HepG2 (cell line): Measurements from ENCODE around the gene TMEM129. TPM values are rescaled to one million over a fixed set of nuclear protein-coding genes. Genes with fewer than 3 reads are reported as not detected.

ENCODE experiments used
- FOXC1 ChIP-seq: sonication (generic); formaldehyde crosslinking; IDR thresholded peaks from 2 replicates; pipeline ENCODE4 v1.8.0; 2022; ENCODE audit warnings: mild to moderate bottlenecking, missing genetic modification reagents, borderline replicate concordance
- GLI4 ChIP-seq: sonication (generic); formaldehyde crosslinking; IDR thresholded peaks from 2 replicates; pipeline ENCODE4 v1.5.1; 2020; ENCODE audit warnings: missing genetic modification reagents, mild to moderate bottlenecking, moderate library complexity, borderline replicate concordance
- KAT8 ChIP-seq: IDR thresholded peaks from 2 replicates; pipeline ENCODE4 v1.6.1; 2016; ENCODE audit warnings: missing genetic modification reagents, missing compliant biosample characterization
- KDM2A ChIP-seq: sonication (generic); formaldehyde crosslinking; IDR thresholded peaks from 2 replicates; pipeline ENCODE4 v1.4.0; 2020; ENCODE audit warnings: low read depth, missing genetic modification reagents, borderline replicate concordance
- KMT2B ChIP-seq: IDR thresholded peaks from 2 replicates; pipeline ENCODE4 v1.6.1; 2016; ENCODE audit warnings: missing genetic modification reagents, missing compliant biosample characterization
- NR2F1 ChIP-seq, 2 experiments: fragments of 450-650 bp in 1 of 2; formaldehyde crosslinking in 1 of 2; IDR thresholded peaks; 2 replicates each; pipeline versions ENCODE4 v1.5.0 to v1.6.1; 2016 to 2020; ENCODE audit warnings: mild to moderate bottlenecking in 1 of 2, missing compliant biosample characterization in 1 of 2, missing genetic modification reagents in 1 of 2, moderate library complexity in 1 of 2
- NR2F2 ChIP-seq: IDR thresholded peaks from 2 replicates; pipeline ENCODE4 v1.6.1; 2012; ENCODE audit warnings: low read depth, inconsistent platforms, borderline replicate concordance
- PHF5A ChIP-seq: IDR thresholded peaks from one replicate; pipeline ENCODE4 v1.6.1; 2018; ENCODE audit warnings: low read depth, missing genetic modification reagents; ENCODE audit not compliant: unreplicated experiment
- SALL2 ChIP-seq: sonication (generic); formaldehyde crosslinking; IDR thresholded peaks from 2 replicates; pipeline ENCODE4 v1.8.1; 2023; ENCODE audit warnings: mild to moderate bottlenecking, missing genetic modification reagents, inconsistent platforms
- TCF12 ChIP-seq, 2 experiments: fragments of 450-650 bp in 1 of 2; sonication (generic) in 1 of 2; formaldehyde crosslinking in 1 of 2; IDR thresholded peaks; 2 replicates each; pipeline versions ENCODE4 v1.6.1 to v1.8.0; 2017 to 2022; ENCODE audit warnings: antibody characterized with exemption in 1 of 2, mild to moderate bottlenecking in 1 of 2, missing genetic modification reagents in 1 of 2, moderate library complexity in 1 of 2
- ZNF549 ChIP-seq: sonication (generic); formaldehyde crosslinking; IDR thresholded peaks from 2 replicates; pipeline ENCODE4 v1.5.0; 2020; ENCODE audit warnings: missing genetic modification reagents
- polyA plus RNA-seq, 8 experiments: library from polyadenylated mRNA; depleted of rRNA in 3 of 8; stranded (reverse) in 7 of 8; unstranded in 1 of 8; fragments of >200 nt; fragmentation: Illumina TruSeq in 4 of 8; extraction: Trizol in 4 of 8; gene quantifications; 2 replicates each; pipeline versions ENCODE4 v1.2.1 to v1.2.3, GENCODE V29; 2011 to 2016; ENCODE audit warnings: low read depth in 4 of 8, missing spikeins in 1 of 8, mixed read lengths in 1 of 8; ENCODE audit not compliant: insufficient read depth in 1 of 8
- total RNA-seq, 5 experiments: library from RNA; depleted of rRNA; stranded (reverse); fragments of >200 nt; fragmentation: Illumina TruSeq; extraction: Trizol; gene quantifications; 2 replicates each; pipeline ENCODE4 v1.2.3, GENCODE V29; 2016; ENCODE audit warnings: low read depth in 1 of 5
- TF ChIP-seq, protein P1 (sequence below): fragments of 450-650 bp; IDR thresholded peaks from 2 replicates; pipeline ENCODE4 v1.6.1; 2016
- TF ChIP-seq, protein P2 (sequence below): fragments of 450-650 bp; IDR thresholded peaks from 2 replicates; pipeline ENCODE4 v1.6.1; 2017
- TF ChIP-seq, protein P3 (sequence below): sonication (generic); formaldehyde crosslinking; IDR thresholded peaks from 2 replicates; pipeline ENCODE4 v1.5.0; 2020; ENCODE audit warnings: missing genetic modification reagents
- TF ChIP-seq, protein P4 (sequence below): sonication (generic); formaldehyde crosslinking; conservative IDR thresholded peaks from 2 replicates; pipeline ENCODE4 v1.4.0; 2020; ENCODE audit warnings: missing genetic modification reagents
- TF ChIP-seq, protein P5 (sequence below): sonication (generic); formaldehyde crosslinking; IDR thresholded peaks from 2 replicates; pipeline ENCODE4 v1.8.0; 2022; ENCODE audit warnings: missing genetic modification reagents, mild to moderate bottlenecking, moderate library complexity, borderline replicate concordance
- TF ChIP-seq, protein P6 (sequence below): sonication (generic); formaldehyde crosslinking; IDR thresholded peaks from 2 replicates; pipeline ENCODE4 v1.4.0; 2020; ENCODE audit warnings: mild to moderate bottlenecking, low read depth, missing genetic modification reagents
- TF ChIP-seq, protein P7 (sequence below): sonication (generic); formaldehyde crosslinking; IDR thresholded peaks from 2 replicates; pipeline ENCODE4 v1.4.0; 2020; ENCODE audit warnings: missing genetic modification reagents, mild to moderate bottlenecking, borderline replicate concordance

The TMEM129 gene
- total and polyA plus RNA-seq, 2 of the 13 experiments (the other 11 are each of a cell fraction or from before 2014, with no cell fraction given), result 19.0 to 25.8 TPM

DNA sequence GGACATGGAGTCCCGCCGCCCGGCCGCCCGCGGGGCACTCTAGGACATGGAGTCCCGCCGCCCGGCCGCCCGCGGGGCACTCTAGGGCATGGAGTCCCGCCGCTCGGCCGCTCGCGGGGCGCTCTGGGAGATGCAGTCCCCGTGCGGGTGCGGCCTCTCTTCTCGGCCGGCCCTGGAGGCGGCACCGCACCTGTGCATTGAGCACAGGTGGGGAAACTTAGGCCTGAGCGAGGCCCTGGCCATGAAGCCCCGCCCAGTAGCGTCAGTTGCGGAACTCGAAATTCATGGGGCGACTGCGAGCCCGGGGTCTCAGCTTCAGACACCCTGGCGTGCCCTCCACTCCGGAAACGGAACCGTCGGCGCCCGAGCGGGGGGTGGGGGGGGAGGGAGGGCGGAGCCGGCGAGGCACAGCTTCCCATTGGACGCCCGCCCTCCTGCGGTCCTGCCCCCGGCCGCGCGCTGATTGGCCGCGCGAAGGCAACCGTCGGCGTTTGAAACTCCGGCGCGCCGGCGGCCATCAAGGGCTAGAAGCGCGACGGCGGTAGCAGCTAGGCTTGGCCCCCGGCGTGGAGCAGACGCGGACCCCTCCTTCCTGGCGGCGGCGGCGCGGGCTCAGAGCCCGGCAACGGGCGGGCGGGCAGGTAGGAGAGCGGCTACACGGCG, at the start of gene TMEM129, which contains the start of gene TACC3 (continued):
- TF ChIP-seq, protein P1, sequence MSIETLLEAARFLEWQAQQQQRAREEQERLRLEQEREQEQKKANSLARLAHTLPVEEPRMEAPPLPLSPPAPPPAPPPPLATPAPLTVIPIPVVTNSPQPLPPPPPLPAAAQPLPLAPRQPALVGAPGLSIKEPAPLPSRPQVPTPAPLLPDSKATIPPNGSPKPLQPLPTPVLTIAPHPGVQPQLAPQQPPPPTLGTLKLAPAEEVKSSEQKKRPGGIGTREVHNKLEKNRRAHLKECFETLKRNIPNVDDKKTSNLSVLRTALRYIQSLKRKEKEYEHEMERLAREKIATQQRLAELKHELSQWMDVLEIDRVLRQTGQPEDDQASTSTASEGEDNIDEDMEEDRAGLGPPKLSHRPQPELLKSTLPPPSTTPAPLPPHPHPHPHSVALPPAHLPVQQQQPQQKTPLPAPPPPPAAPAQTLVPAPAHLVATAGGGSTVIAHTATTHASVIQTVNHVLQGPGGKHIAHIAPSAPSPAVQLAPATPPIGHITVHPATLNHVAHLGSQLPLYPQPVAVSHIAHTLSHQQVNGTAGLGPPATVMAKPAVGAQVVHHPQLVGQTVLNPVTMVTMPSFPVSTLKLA, result 0 out of 2 replicates have a peak, but pooled peaks have one; percentile 13
- TF ChIP-seq KAT8 (CRISPR knock-in tag), result peak; percentile 85
- TF ChIP-seq, protein P2, sequence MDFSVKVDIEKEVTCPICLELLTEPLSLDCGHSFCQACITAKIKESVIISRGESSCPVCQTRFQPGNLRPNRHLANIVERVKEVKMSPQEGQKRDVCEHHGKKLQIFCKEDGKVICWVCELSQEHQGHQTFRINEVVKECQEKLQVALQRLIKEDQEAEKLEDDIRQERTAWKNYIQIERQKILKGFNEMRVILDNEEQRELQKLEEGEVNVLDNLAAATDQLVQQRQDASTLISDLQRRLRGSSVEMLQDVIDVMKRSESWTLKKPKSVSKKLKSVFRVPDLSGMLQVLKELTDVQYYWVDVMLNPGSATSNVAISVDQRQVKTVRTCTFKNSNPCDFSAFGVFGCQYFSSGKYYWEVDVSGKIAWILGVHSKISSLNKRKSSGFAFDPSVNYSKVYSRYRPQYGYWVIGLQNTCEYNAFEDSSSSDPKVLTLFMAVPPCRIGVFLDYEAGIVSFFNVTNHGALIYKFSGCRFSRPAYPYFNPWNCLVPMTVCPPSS, result no peak
- TF ChIP-seq PHF5A (CRISPR knock-in tag), result no peak
- no peak for TF ChIP-seq FOXC1
- TF ChIP-seq NR2F1 (CRISPR knock-in tag; IDR thresholded peaks at IDR 0.05), result no peak
- no peak for TF ChIP-seq GLI4 (CRISPR knock-in tag)
- no peak for TF ChIP-seq SALL2 (CRISPR knock-in tag)
- TF ChIP-seq KDM2A (CRISPR knock-in tag), result peak; percentile 28; the same call in 1 of the 2 replicates
- peak; percentile 57 for TF ChIP-seq KMT2B (CRISPR knock-in tag)
- TF ChIP-seq ZNF549 (CRISPR knock-in tag), result no peak
- no peak for TF ChIP-seq TCF12 (IDR thresholded peaks at IDR 0.05)
- no peak for TF ChIP-seq TCF12 (CRISPR knock-in tag; IDR thresholded peaks at IDR 0.05)
- TF ChIP-seq, protein P3, sequence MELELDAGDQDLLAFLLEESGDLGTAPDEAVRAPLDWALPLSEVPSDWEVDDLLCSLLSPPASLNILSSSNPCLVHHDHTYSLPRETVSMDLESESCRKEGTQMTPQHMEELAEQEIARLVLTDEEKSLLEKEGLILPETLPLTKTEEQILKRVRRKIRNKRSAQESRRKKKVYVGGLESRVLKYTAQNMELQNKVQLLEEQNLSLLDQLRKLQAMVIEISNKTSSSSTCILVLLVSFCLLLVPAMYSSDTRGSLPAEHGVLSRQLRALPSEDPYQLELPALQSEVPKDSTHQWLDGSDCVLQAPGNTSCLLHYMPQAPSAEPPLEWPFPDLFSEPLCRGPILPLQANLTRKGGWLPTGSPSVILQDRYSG, result no peak
- peak; percentile 17; the same call in 1 of the 2 replicates for TF ChIP-seq NR2F2
- TF ChIP-seq, protein P4, sequence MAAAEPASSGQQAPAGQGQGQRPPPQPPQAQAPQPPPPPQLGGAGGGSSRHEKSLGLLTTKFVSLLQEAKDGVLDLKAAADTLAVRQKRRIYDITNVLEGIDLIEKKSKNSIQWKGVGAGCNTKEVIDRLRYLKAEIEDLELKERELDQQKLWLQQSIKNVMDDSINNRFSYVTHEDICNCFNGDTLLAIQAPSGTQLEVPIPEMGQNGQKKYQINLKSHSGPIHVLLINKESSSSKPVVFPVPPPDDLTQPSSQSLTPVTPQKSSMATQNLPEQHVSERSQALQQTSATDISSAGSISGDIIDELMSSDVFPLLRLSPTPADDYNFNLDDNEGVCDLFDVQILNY (CRISPR knock-in tag), result peak; percentile 91
- TF ChIP-seq, protein P5, sequence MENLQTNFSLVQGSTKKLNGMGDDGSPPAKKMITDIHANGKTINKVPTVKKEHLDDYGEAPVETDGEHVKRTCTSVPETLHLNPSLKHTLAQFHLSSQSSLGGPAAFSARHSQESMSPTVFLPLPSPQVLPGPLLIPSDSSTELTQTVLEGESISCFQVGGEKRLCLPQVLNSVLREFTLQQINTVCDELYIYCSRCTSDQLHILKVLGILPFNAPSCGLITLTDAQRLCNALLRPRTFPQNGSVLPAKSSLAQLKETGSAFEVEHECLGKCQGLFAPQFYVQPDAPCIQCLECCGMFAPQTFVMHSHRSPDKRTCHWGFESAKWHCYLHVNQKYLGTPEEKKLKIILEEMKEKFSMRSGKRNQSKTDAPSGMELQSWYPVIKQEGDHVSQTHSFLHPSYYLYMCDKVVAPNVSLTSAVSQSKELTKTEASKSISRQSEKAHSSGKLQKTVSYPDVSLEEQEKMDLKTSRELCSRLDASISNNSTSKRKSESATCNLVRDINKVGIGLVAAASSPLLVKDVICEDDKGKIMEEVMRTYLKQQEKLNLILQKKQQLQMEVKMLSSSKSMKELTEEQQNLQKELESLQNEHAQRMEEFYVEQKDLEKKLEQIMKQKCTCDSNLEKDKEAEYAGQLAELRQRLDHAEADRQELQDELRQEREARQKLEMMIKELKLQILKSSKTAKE (CRISPR knock-in tag), result peak; percentile 31; the same call in 1 of the 2 replicates
- TF ChIP-seq, protein P6, sequence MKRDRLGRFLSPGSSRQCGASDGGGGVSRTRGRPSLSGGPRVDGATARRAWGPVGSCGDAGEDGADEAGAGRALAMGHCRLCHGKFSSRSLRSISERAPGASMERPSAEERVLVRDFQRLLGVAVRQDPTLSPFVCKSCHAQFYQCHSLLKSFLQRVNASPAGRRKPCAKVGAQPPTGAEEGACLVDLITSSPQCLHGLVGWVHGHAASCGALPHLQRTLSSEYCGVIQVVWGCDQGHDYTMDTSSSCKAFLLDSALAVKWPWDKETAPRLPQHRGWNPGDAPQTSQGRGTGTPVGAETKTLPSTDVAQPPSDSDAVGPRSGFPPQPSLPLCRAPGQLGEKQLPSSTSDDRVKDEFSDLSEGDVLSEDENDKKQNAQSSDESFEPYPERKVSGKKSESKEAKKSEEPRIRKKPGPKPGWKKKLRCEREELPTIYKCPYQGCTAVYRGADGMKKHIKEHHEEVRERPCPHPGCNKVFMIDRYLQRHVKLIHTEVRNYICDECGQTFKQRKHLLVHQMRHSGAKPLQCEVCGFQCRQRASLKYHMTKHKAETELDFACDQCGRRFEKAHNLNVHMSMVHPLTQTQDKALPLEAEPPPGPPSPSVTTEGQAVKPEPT (CRISPR knock-in tag), result no peak
- TF ChIP-seq, protein P7, sequence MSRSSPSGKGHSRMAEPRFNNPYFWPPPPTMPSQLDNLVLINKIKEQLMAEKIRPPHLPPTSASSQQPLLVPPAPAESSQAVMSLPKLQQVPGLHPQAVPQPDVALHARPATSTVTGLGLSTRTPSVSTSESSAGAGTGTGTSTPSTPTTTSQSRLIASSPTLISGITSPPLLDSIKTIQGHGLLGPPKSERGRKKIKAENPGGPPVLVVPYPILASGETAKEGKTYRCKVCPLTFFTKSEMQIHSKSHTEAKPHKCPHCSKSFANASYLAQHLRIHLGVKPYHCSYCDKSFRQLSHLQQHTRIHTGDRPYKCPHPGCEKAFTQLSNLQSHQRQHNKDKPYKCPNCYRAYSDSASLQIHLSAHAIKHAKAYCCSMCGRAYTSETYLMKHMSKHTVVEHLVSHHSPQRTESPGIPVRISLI (CRISPR knock-in tag), result no peak
